HepG2 (cell line): ENCODE data around the gene CDC6. TPM values are rescaled to one million over a fixed set of nuclear protein-coding genes. Genes with fewer than 3 reads are reported as not detected.

Experiments used
- ATF4 ChIP-seq, 2 experiments: fragments of 450-650 bp in 1 of 2; sonication (generic) in 1 of 2; formaldehyde crosslinking; IDR thresholded peaks; 2 replicates each; pipeline versions ENCODE4 v1.5.0 to v1.8.0; 2020 to 2022; ENCODE audit warnings: mild to moderate bottlenecking in 1 of 2, missing genetic modification reagents in 1 of 2
- BATF2 ChIP-seq: sonication (generic); formaldehyde crosslinking; IDR thresholded peaks from 2 replicates; pipeline ENCODE4 v1.8.0; 2022; ENCODE audit warnings: mild to moderate bottlenecking, missing genetic modification reagents, moderate library complexity
- GATAD2A ChIP-seq: IDR thresholded peaks from 2 replicates; pipeline ENCODE4 v1.6.1; 2016
- HNRNPUL1 ChIP-seq: fragments of 200-400 bp; formaldehyde crosslinking; IDR thresholded peaks from 2 replicates; pipeline ENCODE4 v1.6.1; 2017; ENCODE audit warnings: low read depth, mild to moderate bottlenecking, low read length, moderate library complexity
- KLF11 ChIP-seq: IDR thresholded peaks from 2 replicates; pipeline ENCODE4 v1.6.1; 2016; ENCODE audit warnings: missing compliant biosample characterization
- PAXIP1 ChIP-seq: sonication (generic); formaldehyde crosslinking; conservative IDR thresholded peaks from 2 replicates; pipeline ENCODE4 v1.4.0; 2020; ENCODE audit warnings: mild to moderate bottlenecking, missing genetic modification reagents, moderate library complexity
- PCBP1 ChIP-seq: fragments of 200-400 bp; formaldehyde crosslinking; IDR thresholded peaks from 2 replicates; pipeline ENCODE4 v1.6.1; 2017; ENCODE audit warnings: mild to moderate bottlenecking, low read depth, low read length, borderline replicate concordance
- PLRG1 ChIP-seq: fragments of 450-650 bp; conservative IDR thresholded peaks from 2 replicates; pipeline ENCODE4 v1.6.1; 2016
- PPARG ChIP-seq: conservative IDR thresholded peaks from 2 replicates; pipeline ENCODE4 v1.6.1; 2016; ENCODE audit warnings: missing biosample characterization, missing genetic modification reagents
- SNAPC5 ChIP-seq: sonication (generic); formaldehyde crosslinking; IDR thresholded peaks from 2 replicates; pipeline ENCODE4 v1.8.1; 2023; ENCODE audit warnings: mild to moderate bottlenecking, missing genetic modification reagents, borderline replicate concordance
- SP4 ChIP-seq: sonication (generic); formaldehyde crosslinking; IDR thresholded peaks from 2 replicates; pipeline ENCODE4 v1.8.1; 2023; ENCODE audit warnings: mild to moderate bottlenecking, missing genetic modification reagents
- TFDP1 ChIP-seq: IDR thresholded peaks from 2 replicates; pipeline ENCODE4 v1.6.1; 2016; ENCODE audit warnings: missing compliant biosample characterization, missing genetic modification reagents, borderline replicate concordance
- ZHX2 ChIP-seq, 2 experiments: sonication (generic) in 1 of 2; formaldehyde crosslinking in 1 of 2; IDR thresholded peaks; 2 replicates each; pipeline versions ENCODE4 v1.6.1 to v1.9.0; 2014 to 2022; ENCODE audit warnings: antibody characterized with exemption in 1 of 2, borderline replicate concordance in 1 of 2, inconsistent platforms in 1 of 2, low read depth in 1 of 2, missing genetic modification reagents in 1 of 2
- ZSCAN25 ChIP-seq: sonication (generic); formaldehyde crosslinking; IDR thresholded peaks from 2 replicates; pipeline ENCODE4 v1.8.0; 2022; ENCODE audit warnings: mild to moderate bottlenecking, missing genetic modification reagents
- ZSCAN30 ChIP-seq: sonication (generic); formaldehyde crosslinking; IDR thresholded peaks from 2 replicates; pipeline ENCODE4 v1.5.0; 2020; ENCODE audit warnings: mild to moderate bottlenecking, missing genetic modification reagents
- polyA plus RNA-seq, 8 experiments: library from polyadenylated mRNA; depleted of rRNA in 3 of 8; stranded (reverse) in 7 of 8; unstranded in 1 of 8; fragments of >200 nt; fragmentation: Illumina TruSeq in 4 of 8; extraction: Trizol in 4 of 8; gene quantifications; 2 replicates each; pipeline versions ENCODE4 v1.2.1 to v1.2.3, GENCODE V29; 2011 to 2016; ENCODE audit warnings: low read depth in 4 of 8, missing spikeins in 1 of 8, mixed read lengths in 1 of 8; ENCODE audit not compliant: insufficient read depth in 1 of 8
- total RNA-seq, 5 experiments: library from RNA; depleted of rRNA; stranded (reverse); fragments of >200 nt; fragmentation: Illumina TruSeq; extraction: Trizol; gene quantifications; 2 replicates each; pipeline ENCODE4 v1.2.3, GENCODE V29; 2016; ENCODE audit warnings: low read depth in 1 of 5

The CDC6 gene
- total and polyA plus RNA-seq, 2 of the 13 experiments (the other 11 are each of a cell fraction or from before 2014, with no cell fraction given): 17.4 to 114 TPM

GRCh38 chr17:40341808-40342503, 54.3 kb downstream of the CDC6 start (continued):
- TF ChIP-seq TFDP1 (CRISPR knock-in tag) (peak; percentile 65), ATF4 (CRISPR knock-in tag; IDR thresholded peaks at IDR 0.05) (no peak), GATAD2A (CRISPR knock-in tag) (peak; percentile 74), HNRNPUL1 (no peak), PCBP1 (peak; percentile 82; the same call in 1 of the 2 replicates), ZSCAN25 (CRISPR knock-in tag) (peak; percentile 14; the same call in 1 of the 2 replicates), ZSCAN30 (no peak), PLRG1 (no peak), PPARG (CRISPR knock-in tag) (no peak), SNAPC5 (no peak), SP4 (CRISPR knock-in tag) (peak; percentile 21; the same call in 1 of the 2 replicates), BATF2 (CRISPR knock-in tag) (0 out of 2 replicates have a peak, but pooled peaks have one; percentile 36), ZHX2 (IDR thresholded peaks at IDR 0.05; ENCODE audit: low read depth) (no peak), ZHX2 (CRISPR knock-in tag; IDR thresholded peaks at IDR 0.05; ENCODE audit: borderline replicate concordance) (no peak), PAXIP1 (CRISPR knock-in tag) (no peak), KLF11 (CRISPR knock-in tag) (no peak)
